Activated T-helper 1 cell treated with anti-CD3 and anti-CD28 coated beads, Interleukin-2, amount 50 U/mL, for 16 hours (primary cell): ENCODE results near the gene LYST.
"Not testable (repeated sequence)": the region's sequence is repeated elsewhere in the genome, so short reads cannot be mapped to it uniquely, and the experiment has no call there.

Experiments used
- DNase-seq, 2 donors: peaks; one replicate each; pipeline ENCODE4 v3.0.0-alpha.2; 2020; ENCODE audit warnings: low read depth in 1 of 2, low spot score in 1 of 2

The LYST gene

DNA sequence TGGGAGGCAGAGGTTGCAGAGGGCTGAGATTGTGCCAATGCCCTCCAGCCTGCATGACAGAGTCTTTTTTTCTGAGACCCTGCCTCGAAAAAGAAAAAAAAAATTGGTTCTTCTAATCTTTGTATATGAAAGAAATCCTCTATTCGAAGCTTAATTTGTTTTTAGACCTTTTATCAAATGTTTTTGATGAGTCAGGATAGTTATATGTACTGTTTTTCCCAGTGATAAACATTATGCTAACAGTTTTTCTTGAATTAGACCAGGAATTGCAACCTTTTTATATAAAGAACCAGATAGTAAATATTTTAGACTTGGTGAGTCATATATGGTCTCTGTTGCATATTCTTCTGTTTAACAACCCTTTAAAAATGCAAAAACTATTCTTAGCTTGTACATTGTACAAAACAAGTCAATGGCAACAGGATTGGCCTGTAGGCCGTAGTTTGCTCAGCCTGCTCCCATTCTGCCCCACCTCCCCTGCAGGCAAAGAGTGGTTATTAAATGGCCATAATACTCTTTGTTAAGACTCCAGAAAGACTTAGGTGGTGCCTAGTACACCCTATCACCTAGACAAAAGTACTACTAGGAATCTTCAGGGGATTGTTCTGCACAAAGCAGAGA lies 45.2 kb downstream of the LYST start:
- no peak for DNase-seq

DNA sequence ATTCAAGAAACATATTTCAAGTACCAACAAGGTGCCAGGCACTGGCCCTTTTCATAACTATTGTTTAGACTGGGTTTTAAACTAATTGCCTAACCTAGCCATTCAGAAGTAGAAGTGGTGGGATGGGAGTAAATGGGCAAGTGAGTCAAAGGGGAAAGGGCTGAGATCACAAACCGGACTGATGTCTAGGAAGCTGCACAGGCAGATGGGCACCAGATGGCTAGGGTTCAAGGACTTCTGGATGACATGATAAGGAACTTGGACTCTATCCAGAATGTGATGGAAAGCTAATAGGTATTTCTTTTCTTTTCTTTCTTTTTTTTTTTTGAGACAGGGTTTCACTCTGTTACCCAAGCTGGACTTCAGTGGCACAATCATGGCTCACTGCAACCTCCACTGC lies 46.6 kb downstream of the LYST start:
- DNase-seq: no peak

DNA sequence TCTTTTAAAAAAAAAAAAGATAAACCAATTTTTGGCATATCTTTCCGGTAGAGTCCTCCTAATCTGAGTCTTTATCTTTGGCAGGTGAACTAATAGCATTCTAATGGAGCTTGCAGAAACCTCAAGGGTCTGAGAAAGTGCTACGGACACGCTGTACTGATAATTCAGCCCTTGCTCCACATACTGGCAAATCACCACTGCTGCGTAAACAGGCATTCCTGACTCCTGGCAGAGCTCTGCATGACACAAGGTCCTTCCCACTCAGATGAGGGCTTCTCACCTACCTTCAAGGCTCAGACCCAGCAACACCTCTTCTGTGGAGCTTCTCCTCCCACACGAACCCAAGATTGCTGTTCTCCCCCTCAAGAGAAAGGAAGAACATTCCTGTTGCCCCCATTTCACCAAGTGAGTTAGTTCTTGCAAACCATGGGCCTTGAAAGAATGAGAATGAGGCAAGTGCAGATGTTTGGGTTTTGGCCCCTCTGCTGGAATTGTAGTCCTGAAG lies 48.0 kb downstream of the LYST start:
- DNase-seq: no peak

- DNase-seq: no peak
Measured at GRCh38 chr1:235817101-235817728, 49.5 kb downstream of the LYST start.

DNA sequence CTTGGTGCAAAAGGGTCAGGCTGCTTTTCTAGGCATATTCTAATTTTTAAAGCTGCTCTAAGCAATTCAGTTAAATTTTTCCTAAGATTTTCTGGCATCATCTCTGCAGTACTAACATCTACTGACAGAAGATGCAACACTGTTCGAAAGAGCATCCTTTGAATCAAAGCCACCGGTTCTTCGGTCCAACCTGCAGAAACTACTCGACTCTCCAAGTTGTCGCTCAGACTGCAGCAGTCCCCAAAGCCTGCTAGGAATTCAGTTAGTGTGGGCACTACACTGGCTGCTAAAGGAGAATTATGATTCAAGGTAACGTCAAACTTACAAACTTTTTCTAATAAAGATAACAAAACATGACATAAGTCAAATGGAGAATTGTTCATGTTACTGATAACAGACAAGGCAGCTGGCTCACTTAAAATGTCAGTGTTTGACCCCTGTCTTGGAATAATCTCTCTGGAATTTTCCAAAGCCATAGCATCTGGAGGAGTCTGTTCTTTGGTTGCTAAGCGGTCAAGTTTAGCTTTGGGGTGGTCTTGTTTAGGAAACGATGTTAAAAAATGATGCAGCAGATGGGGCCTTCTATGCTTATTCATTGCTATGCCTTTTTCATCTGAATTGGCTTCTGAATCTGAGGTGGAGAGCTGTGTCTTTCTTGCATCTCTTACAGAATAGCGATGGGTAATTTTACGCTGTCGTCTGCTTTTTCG lies 56.9 kb downstream of the LYST start:
- no peak for DNase-seq

- no peak for DNase-seq
Measured at GRCh38 chr1:235808223-235808622, 58.5 kb downstream of the LYST start.

GRCh38 chr1:235806123-235806522 lies 60.6 kb downstream of the LYST start:
- DNase-seq: no peak

- no peak for DNase-seq
Measured at GRCh38 chr1:235802573-235803346, 63.9 kb downstream of the LYST start.

DNA sequence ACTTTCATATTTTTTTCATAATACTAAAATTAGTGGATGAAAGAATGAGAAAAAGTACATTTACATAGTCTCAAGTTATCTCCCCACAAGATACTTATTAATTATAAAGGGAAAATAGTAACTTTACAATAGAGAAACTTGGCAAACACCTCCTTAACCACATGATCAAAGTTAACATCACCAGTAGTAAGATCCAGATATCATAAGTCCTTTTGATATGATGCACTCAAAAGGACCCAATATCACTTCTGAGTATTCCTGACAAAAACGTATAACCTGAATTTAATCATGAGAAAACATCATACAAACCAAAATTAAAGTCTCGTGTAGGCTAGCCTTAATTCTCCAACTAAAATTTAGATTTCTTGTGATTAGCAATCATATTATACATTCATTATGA lies 67.4 kb downstream of the LYST start:
- no peak for DNase-seq

DNA sequence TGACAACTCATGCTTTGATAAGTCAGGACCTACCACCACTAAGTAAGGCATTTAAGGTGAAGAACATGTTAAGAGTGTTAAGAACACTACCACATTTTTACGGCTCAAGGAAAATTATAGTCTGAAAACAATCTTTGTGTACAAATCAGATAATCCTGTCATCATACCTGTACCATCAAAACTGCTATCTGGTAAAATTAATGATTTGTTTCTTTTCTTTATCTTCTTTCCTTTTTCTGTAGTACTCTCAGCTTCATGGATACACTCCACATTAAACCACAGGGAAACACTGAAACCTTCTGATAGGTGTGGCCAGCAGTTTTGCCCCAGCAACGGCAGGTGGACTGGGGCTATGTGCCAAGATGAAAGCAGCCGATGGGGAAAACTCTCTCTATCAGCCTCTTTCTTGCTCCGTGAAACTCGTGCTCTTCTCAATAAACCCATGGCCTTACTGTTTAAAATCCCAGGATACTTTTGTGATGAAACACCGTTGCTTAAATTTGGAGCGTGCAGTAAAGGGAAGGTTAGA lies 75.1 kb downstream of the LYST start:
- no peak for DNase-seq

- no peak for DNase-seq
Measured at GRCh38 chr1:235790123-235790522, 76.6 kb downstream of the LYST start.

GRCh38 chr1:235786227-235786898 lies 80.3 kb downstream of the LYST start:
- DNase-seq: not testable (repeated sequence)

DNA sequence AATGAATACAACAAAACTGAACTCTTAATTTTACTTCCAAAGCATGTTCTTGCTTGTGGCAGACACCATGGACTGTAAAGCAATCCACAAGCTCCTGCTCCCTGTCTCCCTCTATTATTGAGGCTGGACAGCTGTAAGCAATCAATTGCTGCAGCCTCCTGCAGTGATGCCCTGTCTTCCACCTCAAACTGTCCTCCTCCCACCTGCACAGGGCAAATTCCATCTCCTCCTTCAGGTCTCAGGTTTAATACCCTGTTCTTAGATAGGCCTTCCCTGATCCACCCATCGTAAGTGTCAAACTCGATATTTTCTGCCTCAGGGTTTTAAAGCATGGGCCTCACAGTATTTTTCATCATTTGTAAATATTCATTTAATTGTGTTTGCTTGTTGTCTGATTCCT lies 81.8 kb downstream of the LYST start:
- no peak for DNase-seq

DNA sequence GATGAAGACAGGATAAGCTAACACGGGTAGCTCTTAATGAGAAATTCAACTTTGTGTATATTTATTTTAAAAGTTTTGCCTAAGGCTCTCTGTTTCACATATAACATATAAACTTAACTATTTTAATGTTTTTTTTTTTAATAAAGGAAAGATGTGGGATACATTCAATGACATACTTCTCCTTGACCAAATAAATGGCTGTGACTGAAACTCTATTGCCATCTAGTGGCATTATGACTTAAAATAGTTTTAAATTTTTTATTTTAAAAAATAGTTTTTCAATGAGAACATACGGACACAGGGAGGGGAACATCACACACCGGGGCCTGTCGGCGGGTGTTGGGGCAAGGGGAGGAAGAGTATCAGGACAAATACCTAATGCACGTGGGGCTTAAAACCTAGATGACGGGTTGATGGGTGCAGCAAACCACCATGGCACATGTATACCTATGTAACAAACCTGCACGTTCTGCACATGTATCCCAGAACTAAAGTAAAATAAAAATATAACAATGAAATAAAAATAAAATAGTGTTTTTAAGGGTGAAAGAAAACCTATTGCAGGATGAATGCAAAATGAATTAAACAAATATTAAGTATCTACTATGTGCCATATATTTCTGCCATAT lies 83.4 kb downstream of the LYST start:
- DNase-seq: no peak

DNA sequence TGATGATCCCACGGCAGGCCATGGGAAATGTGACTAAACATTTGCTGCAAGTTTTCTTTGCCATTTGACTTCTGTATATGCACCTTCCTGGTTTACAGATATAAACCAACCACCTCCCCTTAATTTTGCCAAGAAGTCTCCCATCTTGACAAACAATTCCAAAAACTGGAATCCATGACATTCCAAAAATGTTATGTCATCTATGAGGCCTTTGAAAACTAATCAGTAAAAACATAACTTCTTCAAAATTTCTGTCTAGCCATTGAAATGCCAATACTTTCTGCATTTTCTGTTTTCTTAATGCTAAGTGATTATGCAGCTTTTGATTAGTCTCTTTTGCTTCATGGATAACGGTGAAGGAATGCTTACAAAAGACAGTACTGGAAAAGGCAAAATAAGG lies 84.1 kb downstream of the LYST start:
- no peak for DNase-seq

DNA sequence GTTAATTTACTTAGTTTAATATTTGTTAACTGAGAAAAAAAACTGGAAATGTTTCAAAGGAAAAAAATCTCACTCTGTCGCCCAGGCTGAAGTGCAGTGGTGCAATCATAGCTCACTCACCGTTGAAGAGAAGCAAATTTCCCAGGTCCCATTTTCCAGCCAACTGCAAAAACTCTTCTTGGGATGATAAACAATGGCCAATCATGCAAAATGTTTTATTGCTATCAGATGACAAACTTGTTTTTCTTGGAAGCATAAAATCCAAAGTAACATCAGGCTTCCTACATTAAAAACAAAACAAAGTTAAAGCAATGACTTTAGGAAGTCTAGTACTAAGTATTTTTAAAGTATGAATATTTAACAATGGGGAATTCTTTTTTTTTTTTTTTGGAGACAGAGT lies 84.9 kb downstream of the LYST start:
- DNase-seq: no peak

DNA sequence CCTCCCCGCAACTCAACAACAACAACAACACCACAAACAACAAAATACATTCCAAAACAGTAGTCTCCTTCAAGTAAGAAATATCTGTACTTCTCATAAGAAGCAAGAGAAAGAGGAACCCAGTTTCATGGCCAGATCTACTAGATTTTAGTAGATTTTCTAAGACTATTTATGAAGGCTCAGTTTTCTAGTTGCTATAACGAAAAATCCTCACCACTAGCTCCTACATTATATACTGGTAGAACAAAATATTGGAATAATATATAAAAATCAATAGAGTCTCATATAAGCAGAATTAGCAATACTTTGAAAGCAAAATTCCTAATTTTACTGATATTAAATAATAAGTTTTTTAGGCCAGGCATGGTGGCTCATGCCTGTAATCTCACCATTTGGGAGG lies 86.9 kb downstream of the LYST start:
- DNase-seq: no peak

DNA sequence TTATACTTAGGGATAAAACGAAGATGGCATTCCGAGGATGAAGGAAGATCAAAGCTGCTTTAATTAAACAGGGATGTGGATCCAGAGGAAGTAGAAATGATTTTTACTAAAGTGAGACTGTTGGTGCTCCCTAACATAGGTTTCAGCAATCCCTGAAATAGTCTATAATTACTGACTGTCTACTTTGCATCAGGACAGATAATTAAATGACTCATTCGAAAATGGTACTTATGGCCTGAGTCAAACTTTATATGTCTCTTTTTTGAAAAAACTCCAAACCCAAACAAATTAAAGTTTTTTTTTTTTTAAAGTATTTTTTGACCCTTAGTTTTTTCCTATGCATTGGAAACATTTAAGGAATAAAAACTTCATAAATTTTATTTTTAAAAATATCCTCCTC lies 90.3 kb downstream of the LYST start:
- no peak for DNase-seq

DNA sequence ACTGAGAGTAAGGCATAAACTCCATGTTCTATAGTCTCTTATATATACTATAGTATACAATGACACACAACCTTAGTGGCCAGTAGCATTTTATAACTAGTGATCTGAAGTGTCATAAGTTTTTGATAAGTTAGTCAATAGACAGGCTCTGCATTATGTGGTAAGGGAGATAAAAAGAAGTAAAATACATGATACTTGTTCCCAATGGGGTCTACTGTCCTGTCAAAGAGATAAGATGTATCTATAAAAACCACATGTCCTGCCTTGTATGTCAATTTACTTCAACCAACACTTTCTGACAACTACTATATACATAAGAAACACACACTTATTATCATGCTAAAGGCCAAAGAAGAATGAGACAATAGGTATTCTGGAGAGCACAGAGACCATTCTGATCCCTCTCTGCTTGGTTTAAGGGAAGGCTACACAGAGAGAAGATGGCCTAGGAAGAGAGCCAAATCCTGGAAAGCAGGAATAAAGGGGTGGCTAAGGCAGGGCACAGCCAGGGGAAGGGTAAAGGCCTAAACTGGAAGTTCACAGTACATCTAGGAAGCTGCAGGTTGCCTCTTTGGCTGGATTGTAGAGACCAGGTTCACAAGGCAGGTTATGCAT lies 91.4 kb downstream of the LYST start:
- DNase-seq: no peak

GRCh38 chr1:235767795-235768194 lies 98.9 kb downstream of the LYST start:
- no peak for DNase-seq
